Stimulated activated CD8-positive, alpha-beta memory T cell treated with anti-CD3 and anti-CD28 coated beads, Interleukin-15, amount 100 ng/mL, for 24 hours (primary cell): ENCODE data around the gene RGMB.

Source experiments
- DNase-seq: peaks from one replicate; pipeline ENCODE4 v3.0.0-alpha.2; 2020; ENCODE audit warnings: low read depth

Gene RGMB

GRCh38 chr5:98827588-98828284 lies 54.3 kb downstream of the RGMB start:
- no peak for DNase-seq

GRCh38 chr5:98836175-98836574 lies 62.7 kb downstream of the RGMB start:
- DNase-seq = no peak

- DNase-seq = no peak
Observed at GRCh38 chr5:98839469-98840383, 66.3 kb downstream of the RGMB start.

- no peak for DNase-seq
Observed at GRCh38 chr5:98840946-98841345, 67.5 kb downstream of the RGMB start.

- DNase-seq = no peak
Observed at GRCh38 chr5:98843481-98843880, 70.0 kb downstream of the RGMB start.

- no peak for DNase-seq
Observed at GRCh38 chr5:98844865-98845264, 71.4 kb downstream of the RGMB start.

GRCh38 chr5:98845878-98846277 lies 72.4 kb downstream of the RGMB start:
- no peak for DNase-seq
